Measurements from ENCODE around the gene CYB561D2.

Gene CYB561D2

DNA sequence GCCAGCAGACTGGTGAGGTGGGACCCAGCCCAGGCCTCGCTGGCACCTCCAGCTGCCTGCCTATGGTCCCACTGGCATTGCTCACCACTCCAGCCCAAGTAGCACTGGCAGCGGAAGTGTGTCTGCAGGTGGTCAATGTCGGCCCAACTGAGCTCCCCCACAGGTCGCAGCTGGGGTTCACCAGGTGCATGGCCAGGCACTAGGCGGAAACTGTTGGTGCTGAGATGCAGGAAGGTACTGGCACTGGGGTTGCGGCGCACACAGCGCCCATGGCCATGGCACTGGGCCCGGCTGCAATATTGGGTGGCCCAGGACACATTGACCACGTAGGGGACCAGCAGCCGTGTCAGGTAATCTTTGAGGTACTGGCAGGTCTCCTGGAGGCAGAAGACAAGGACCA, 32.5 kb upstream of the CYB561D2 start:
- Histone ChIP-seq H3K9ac (ENCODE audit: low read depth in 1 of 2, low read length in 2 of 2) (peak overlapping the region; percentile 41 to 82), H3K4me1 (ENCODE audit: control insufficient read depth in 2 of 2, insufficient read depth in 2 of 2, low read length in 2 of 2) (peaks cover 55 to 60% of the 10 kb centered on the region in 2 donors)

DNA sequence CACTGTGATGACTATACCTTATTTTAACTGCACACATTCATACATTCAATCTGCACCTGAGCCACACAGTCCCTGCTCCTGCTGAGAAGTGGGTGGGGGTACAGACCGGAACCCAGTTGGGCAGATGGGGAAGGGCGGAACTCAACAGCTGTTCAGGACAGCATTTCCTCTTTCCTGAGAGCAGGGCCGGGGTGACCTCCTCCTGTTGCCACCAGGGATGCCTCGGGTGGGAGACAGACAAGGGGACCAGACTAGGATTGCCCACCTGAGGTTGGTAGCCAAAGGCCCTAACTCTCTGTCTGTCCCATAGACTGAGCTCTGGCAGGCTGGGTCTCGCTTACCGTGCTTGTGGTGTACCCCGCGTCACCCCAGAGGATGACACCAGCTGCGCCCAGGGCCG, 32.0 kb upstream of the CYB561D2 start:
- Histone ChIP-seq H3K9ac (ENCODE audit: low read depth in 1 of 2, low read length in 2 of 2) (peak overlapping the region in 1 of 2 donors; percentile 82), H3K27me3 (ENCODE audit: control insufficient read depth in 2 of 2, insufficient read depth in 2 of 2, low read length in 2 of 2) (no peaks in the 10 kb centered on the region), H3K36me3 (ENCODE audit: control insufficient read depth in 2 of 2, insufficient read depth in 2 of 2, low read length in 2 of 2) (peaks cover 2 to 8% of the 10 kb centered on the region in 2 donors), H3K4me1 (ENCODE audit: control insufficient read depth in 2 of 2, insufficient read depth in 2 of 2, low read length in 2 of 2) (peaks cover 55 to 60% of the 10 kb centered on the region in 2 donors), H3K27ac (ENCODE audit: low read depth in 2 of 2, low read length in 2 of 2) (peak overlapping the region; percentile 97 to 98), H3K4me3 (ENCODE audit: low read length in 2 of 2) (peak overlapping the region in 1 of 2 donors; percentile 29), H3K9me3 (ENCODE audit: control insufficient read depth in 2 of 2, low read length in 2 of 2) (no peaks in the 10 kb centered on the region)

More for the DNA sequence above, 32.5 kb upstream of the CYB561D2 start:
- Histone ChIP-seq H3K27me3 (ENCODE audit: control insufficient read depth in 2 of 2, insufficient read depth in 2 of 2, low read length in 2 of 2) (no peaks in the 10 kb centered on the region), H3K27ac (ENCODE audit: low read depth in 2 of 2, low read length in 2 of 2) (peak overlapping the region; percentile 97 to 98), H3K9me3 (ENCODE audit: control insufficient read depth in 2 of 2, low read length in 2 of 2) (no peaks in the 10 kb centered on the region), H3K36me3 (ENCODE audit: control insufficient read depth in 2 of 2, insufficient read depth in 2 of 2, low read length in 2 of 2) (peaks cover 2 to 8% of the 10 kb centered on the region in 2 donors), H3K4me3 (ENCODE audit: low read length in 2 of 2) (peak overlapping the region in 1 of 2 donors; percentile 29)

DNA sequence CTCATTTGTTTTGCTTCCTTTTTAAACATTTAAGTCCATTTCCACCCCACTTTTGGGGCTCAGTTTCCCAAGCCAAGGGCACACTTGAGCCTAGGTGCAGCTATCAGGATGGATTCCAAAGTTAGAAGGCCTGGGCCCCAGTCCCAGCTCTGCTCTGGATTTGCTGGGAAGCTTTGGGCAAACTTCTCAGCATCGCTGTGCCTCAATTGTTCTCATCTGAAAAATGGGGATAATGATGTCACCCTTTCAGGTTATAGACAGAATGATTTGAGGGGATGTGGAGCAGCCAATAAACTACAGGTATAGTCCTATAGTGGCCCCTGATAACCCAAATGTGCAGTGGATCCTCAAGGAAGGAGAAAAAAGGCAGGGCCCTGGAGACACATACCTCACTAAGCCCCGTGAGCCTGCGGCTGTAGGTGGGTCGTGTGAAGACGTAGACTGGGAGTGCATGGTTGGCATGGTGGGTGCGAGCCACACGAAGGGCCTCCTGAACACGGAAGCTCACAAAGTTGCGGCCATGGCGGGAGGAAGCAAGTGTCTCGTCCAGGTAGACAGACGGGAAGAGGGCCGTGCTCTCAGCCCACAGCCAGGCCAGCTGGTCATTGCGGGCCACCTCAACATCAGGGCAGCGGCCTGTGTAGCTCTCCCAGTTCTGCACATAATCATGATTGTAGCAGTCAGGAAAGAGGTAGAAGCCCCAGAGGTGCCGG, 31.3 kb upstream of the CYB561D2 start:
- Histone ChIP-seq H3K36me3 (ENCODE audit: control insufficient read depth in 2 of 2, insufficient read depth in 2 of 2, low read length in 2 of 2) (peaks cover 2 to 8% of the 10 kb centered on the region in 2 donors), H3K9ac (ENCODE audit: low read depth in 1 of 2, low read length in 2 of 2) (peak overlapping the region; percentile 26 to 87), H3K27ac (ENCODE audit: low read depth in 2 of 2, low read length in 2 of 2) (no peak overlapping the region), H3K4me1 (ENCODE audit: control insufficient read depth in 2 of 2, insufficient read depth in 2 of 2, low read length in 2 of 2) (peaks cover 55 to 60% of the 10 kb centered on the region in 2 donors), H3K4me3 (ENCODE audit: low read length in 2 of 2) (peak overlapping the region; percentile 6 to 89), H3K27me3 (ENCODE audit: control insufficient read depth in 2 of 2, insufficient read depth in 2 of 2, low read length in 2 of 2) (no peaks in the 10 kb centered on the region), H3K9me3 (ENCODE audit: control insufficient read depth in 2 of 2, low read length in 2 of 2) (no peaks in the 10 kb centered on the region)

DNA sequence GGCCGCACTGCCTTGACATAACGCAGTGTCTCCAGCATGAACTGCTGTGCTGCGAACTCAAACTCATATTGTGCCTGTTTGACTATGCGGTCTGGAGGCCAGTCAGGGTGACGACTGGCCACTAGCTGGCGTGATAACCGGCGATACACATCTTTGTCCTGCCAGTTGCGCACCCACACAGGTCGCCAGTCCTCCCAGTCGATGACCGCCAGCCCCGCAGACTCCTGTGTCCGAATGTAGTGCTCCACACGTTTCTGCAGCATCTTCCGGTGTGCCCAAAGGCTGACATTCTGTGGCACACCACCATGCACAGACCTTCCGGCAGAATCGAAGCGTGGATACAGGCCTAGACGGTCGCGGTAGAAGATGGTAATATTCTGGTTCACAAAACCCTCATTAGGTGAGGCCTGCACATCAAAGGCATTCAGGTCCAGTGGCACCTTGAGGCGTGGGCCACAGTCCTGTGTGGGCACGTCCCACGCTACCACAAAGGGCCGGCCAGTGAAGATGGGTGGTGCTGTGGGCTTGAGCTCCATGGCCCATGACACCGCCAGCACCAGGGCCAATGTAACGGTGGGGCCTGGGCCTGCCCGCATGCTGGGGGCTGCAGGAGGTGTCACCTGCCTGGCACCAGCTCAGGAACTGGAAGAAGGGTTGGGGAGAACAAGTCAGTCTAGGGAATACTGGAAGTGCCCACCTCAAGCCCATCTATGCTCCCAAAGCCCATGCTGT, 30.6 kb upstream of the CYB561D2 start:
- H3K36me3 ChIP-seq (ENCODE audit: control insufficient read depth in 2 of 2, insufficient read depth in 2 of 2, low read length in 2 of 2): peaks cover 2 to 8% of the 10 kb centered on the region in 2 donors
- peaks cover 55 to 60% of the 10 kb centered on the region in 2 donors for H3K4me1 ChIP-seq (ENCODE audit: control insufficient read depth in 2 of 2, insufficient read depth in 2 of 2, low read length in 2 of 2)
- H3K27ac ChIP-seq (ENCODE audit: low read depth in 2 of 2, low read length in 2 of 2): peak overlapping the region; percentile 93 to 95
- H3K9ac ChIP-seq (ENCODE audit: low read depth in 1 of 2, low read length in 2 of 2): peak overlapping the region; percentile 87 to 97
- peak overlapping the region; percentile 89 to 90 for H3K4me3 ChIP-seq (ENCODE audit: low read length in 2 of 2)
- no peaks in the 10 kb centered on the region for H3K27me3 ChIP-seq (ENCODE audit: control insufficient read depth in 2 of 2, insufficient read depth in 2 of 2, low read length in 2 of 2)
- H3K9me3 ChIP-seq (ENCODE audit: control insufficient read depth in 2 of 2, low read length in 2 of 2): no peaks in the 10 kb centered on the region

DNA sequence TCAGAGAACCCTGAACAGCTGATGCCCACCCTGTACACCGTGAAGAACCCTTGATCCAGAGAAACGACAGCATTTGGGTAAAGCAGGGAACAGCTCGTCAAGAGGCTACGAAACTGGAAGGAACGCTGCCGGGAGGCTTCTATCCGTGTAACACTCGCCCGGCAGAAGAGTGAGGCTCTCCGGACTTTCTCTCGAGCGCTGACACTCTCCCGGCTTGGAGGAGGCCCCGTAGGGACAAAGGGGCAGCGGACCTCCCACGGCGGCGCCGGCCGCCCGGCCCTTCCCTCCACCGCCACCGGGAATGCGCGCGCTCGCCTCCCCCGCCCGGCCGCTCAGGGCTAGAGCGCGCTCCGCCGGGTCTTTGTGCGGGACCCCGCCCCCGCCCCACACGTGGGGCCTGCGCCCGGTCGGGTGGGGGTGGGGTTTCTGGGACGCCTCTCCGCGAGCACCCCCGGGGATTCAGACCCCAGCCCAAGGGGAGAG, 29.8 kb upstream of the CYB561D2 start:
- peak overlapping the region; percentile 87 to 97 for H3K9ac ChIP-seq (ENCODE audit: low read depth in 1 of 2, low read length in 2 of 2)
- H3K27ac ChIP-seq (ENCODE audit: low read depth in 2 of 2, low read length in 2 of 2): peak overlapping the region; percentile 93 to 95
- no peaks in the 10 kb centered on the region for H3K9me3 ChIP-seq (ENCODE audit: control insufficient read depth in 2 of 2, low read length in 2 of 2)
- peaks cover 55 to 59% of the 10 kb centered on the region in 2 donors for H3K4me1 ChIP-seq (ENCODE audit: control insufficient read depth in 2 of 2, insufficient read depth in 2 of 2, low read length in 2 of 2)
- peaks cover 7 to 14% of the 10 kb centered on the region in 2 donors for H3K36me3 ChIP-seq (ENCODE audit: control insufficient read depth in 2 of 2, insufficient read depth in 2 of 2, low read length in 2 of 2)
- H3K4me3 ChIP-seq (ENCODE audit: low read length in 2 of 2): peak overlapping the region; percentile 89 to 90
- H3K27me3 ChIP-seq (ENCODE audit: control insufficient read depth in 2 of 2, insufficient read depth in 2 of 2, low read length in 2 of 2): no peaks in the 10 kb centered on the region

DNA sequence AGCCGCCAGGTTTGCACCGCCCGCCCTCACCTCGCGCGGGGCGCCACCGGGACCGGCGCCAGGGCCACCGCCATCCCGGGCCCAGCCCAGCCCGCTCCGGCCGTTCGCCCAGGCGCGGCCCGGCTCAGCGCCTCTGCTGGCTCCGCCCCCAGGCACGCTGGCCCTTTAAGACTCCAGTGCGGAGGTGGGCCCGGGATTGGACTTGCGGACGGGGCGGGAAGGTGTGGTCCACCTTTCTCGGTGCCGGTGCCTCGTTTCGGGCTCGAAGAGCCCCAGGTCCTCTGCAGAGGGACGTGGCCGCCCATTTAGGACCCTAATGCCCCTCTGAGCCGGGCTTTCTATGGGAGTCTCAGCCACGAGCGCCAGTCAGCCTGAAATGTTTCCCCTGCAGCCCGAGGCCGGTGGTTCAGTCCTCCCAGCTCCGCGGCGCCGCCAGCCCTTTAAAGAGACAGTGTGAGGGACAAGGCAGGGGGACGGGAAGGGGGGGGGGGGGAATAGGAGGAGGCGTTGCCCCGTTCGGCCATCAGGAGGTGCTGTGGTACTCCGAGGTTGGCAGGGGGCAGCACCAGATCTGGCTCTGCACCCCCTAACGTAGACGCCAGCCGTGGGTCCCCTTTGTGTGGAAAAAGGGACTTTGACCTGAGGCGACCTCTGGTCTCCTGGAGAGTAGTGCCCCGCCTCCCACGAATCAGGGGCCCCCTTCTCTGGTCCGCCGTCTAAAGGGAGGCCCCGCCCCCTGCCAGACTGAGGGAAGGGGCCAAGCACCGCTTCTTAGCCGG, 29.1 kb upstream of the CYB561D2 start:
- Histone ChIP-seq H3K4me3 (ENCODE audit: low read length in 2 of 2) (peak overlapping the region; percentile 89 to 90), H3K4me1 (ENCODE audit: control insufficient read depth in 2 of 2, insufficient read depth in 2 of 2, low read length in 2 of 2) (peaks cover 51 to 54% of the 10 kb centered on the region in 2 donors), H3K9ac (ENCODE audit: low read depth in 1 of 2, low read length in 2 of 2) (peak overlapping the region; percentile 87 to 97), H3K9me3 (ENCODE audit: control insufficient read depth in 2 of 2, low read length in 2 of 2) (no peaks in the 10 kb centered on the region), H3K36me3 (ENCODE audit: control insufficient read depth in 2 of 2, insufficient read depth in 2 of 2, low read length in 2 of 2) (peaks cover 11 to 19% of the 10 kb centered on the region in 2 donors), H3K27ac (ENCODE audit: low read depth in 2 of 2, low read length in 2 of 2) (peak overlapping the region; percentile 93 to 95), H3K27me3 (ENCODE audit: control insufficient read depth in 2 of 2, insufficient read depth in 2 of 2, low read length in 2 of 2) (no peaks in the 10 kb centered on the region)

DNA sequence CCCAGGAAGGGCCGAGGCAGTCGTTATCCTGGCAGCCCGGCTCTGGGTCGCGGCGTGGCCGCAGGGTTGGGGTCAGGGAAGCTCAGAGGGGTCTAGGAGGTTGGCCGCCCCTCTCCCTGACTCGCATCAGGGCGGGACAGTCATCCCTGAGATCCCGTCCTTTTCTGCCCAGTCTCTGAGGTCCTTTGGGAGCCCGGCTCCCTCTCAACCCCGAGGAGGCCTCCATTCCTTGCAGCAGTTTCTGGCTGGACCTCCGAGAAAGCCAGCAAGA, 28.6 kb upstream of the CYB561D2 start:
- Histone ChIP-seq H3K9me3 (ENCODE audit: control insufficient read depth in 2 of 2, low read length in 2 of 2) (no peaks in the 10 kb centered on the region), H3K4me1 (ENCODE audit: control insufficient read depth in 2 of 2, insufficient read depth in 2 of 2, low read length in 2 of 2) (peaks cover 49 to 52% of the 10 kb centered on the region in 2 donors), H3K27ac (ENCODE audit: low read depth in 2 of 2, low read length in 2 of 2) (peak overlapping the region; percentile 93 to 95), H3K4me3 (ENCODE audit: low read length in 2 of 2) (peak overlapping the region; percentile 89 to 90), H3K27me3 (ENCODE audit: control insufficient read depth in 2 of 2, insufficient read depth in 2 of 2, low read length in 2 of 2) (no peaks in the 10 kb centered on the region), H3K9ac (ENCODE audit: low read depth in 1 of 2, low read length in 2 of 2) (peak overlapping the region; percentile 49 to 62), H3K36me3 (ENCODE audit: control insufficient read depth in 2 of 2, insufficient read depth in 2 of 2, low read length in 2 of 2) (peaks cover 9 to 19% of the 10 kb centered on the region in 2 donors)

DNA sequence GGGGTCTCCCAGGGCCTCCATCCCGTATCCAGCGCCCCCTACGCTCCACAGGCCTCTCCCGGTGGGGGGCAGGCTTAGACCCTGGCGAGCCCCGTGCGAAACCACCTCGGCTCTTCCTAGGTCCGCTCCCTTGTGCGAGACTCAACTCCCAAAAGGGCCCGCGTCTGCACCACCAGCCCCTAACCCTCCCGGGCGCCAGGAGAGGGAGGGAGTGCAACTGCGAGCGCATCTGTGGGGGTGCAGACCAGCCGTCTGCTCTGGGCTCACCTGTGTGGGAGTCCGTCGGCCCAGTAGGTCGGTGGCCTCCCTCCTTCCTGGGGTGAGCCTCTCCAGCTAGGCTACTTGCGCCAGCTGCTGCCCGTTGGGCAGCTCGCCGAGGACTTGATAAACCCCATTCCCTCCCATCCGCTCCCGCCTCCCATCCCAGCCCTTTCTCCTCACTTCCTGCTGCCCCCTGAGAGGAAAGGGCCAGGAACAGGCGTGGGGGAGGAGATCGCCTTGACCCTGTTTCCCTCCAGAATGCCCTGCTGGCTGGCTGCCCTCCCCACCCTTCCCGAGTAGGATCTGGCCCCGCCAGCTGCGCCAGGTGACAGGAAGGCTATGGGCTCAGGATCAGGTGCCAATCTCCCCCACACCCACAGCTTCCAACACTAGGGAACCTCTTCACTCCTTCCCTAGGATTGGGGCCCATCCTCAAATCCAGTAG, 28.1 kb upstream of the CYB561D2 start, which contains the start of gene HYAL2:
HYAL2 (minus strand) TSS at position 360 of the 706 bp plus-strand sequence. CDS start 2,256 bp downstream, outside the sequence.
- Histone ChIP-seq H3K9ac (ENCODE audit: low read depth in 1 of 2, low read length in 2 of 2) (peak within 1 kb of the TSS; percentile 87 to 97), H3K4me3 (ENCODE audit: low read length in 2 of 2) (peak within 1 kb of the TSS; percentile 89 to 90), H3K36me3 (ENCODE audit: control insufficient read depth in 2 of 2, insufficient read depth in 2 of 2, low read length in 2 of 2) (peaks cover 9 to 19% of the 10 kb centered on the region in 2 donors)

DNA sequence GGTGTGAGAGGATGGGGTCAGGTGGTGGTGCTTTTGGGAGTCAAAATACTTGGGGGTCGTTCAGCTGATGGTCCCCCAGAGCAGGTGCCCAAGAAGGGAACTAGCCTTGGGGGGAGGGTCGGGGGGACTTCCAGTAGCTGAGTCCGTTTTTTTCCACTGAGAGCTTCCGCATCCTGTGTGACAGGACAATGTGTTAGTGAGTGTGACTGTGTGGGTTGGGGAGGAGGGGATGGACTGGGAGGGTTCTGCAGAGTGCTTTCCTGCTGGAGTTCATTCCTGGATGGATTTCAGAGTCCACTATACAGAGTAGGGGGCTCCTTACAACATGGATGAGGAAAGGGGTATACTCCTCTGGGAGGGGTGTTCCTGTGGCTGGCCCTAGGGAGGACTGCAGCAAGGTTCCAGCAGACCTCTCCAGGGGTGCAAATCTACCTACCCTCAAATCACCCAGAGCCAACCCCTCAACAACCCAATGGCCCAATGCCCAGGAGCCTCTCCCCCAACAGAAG, 27.5 kb upstream of the CYB561D2 start:
- H3K4me3 ChIP-seq (ENCODE audit: low read length in 2 of 2): no peak overlapping the region

More for the DNA sequence above, 28.1 kb upstream of the CYB561D2 start, which contains the start of gene HYAL2:
- H3K27me3 ChIP-seq (ENCODE audit: control insufficient read depth in 2 of 2, insufficient read depth in 2 of 2, low read length in 2 of 2): no peaks in the 10 kb centered on the region
- peak within 1 kb of the TSS; percentile 93 to 95 for H3K27ac ChIP-seq (ENCODE audit: low read depth in 2 of 2, low read length in 2 of 2)
- H3K9me3 ChIP-seq (ENCODE audit: control insufficient read depth in 2 of 2, low read length in 2 of 2): no peaks in the 10 kb centered on the region
- H3K4me1 ChIP-seq (ENCODE audit: control insufficient read depth in 2 of 2, insufficient read depth in 2 of 2, low read length in 2 of 2): peaks cover 49 to 52% of the 10 kb centered on the region in 2 donors

More for the DNA sequence above, 27.5 kb upstream of the CYB561D2 start:
- no peaks in the 10 kb centered on the region for H3K27me3 ChIP-seq (ENCODE audit: control insufficient read depth in 2 of 2, insufficient read depth in 2 of 2, low read length in 2 of 2)
- H3K9me3 ChIP-seq (ENCODE audit: control insufficient read depth in 2 of 2, low read length in 2 of 2): no peaks in the 10 kb centered on the region
- H3K4me1 ChIP-seq (ENCODE audit: control insufficient read depth in 2 of 2, insufficient read depth in 2 of 2, low read length in 2 of 2): peaks cover 44 to 48% of the 10 kb centered on the region in 2 donors
- H3K36me3 ChIP-seq (ENCODE audit: control insufficient read depth in 2 of 2, insufficient read depth in 2 of 2, low read length in 2 of 2): peaks cover 9 to 17% of the 10 kb centered on the region in 2 donors
- H3K27ac ChIP-seq (ENCODE audit: low read depth in 2 of 2, low read length in 2 of 2): peak overlapping the region; percentile 93 to 95
- H3K9ac ChIP-seq (ENCODE audit: low read depth in 1 of 2, low read length in 2 of 2): peak overlapping the region; percentile 49 to 62

Measured in mucosa of rectum (tissue), 2 donors.